Pancreas (tissue), 10 donors: ENCODE measurements around the gene DNAL4. TPM values are rescaled to one million over a fixed set of nuclear protein-coding genes. Genes with fewer than 3 reads are reported as not detected.

Experiments
- ATAC-seq, 4 donors: fragments of 200-7000 bp; cut with Tn5 transposase; one replicate each; pipeline versions ENCODE4 v1.8.0 to v1.9.1; 2020; ENCODE audit warnings: mild to moderate bottlenecking in 4 of 4, moderate library complexity in 4 of 4
- DNase-seq, 6 donors: peaks; one replicate each; pipeline ENCODE4 v3.0.0-alpha.2; 2020
- FAIRE-seq: peaks from 2 replicates; lab custom pipeline; 2012; peaks lifted over from hg19 to GRCh38; lab: Jason Lieb, UNC
- H3K27ac ChIP-seq, 4 donors: fragments of 200-600 bp; sonication (generic); 1 replicate in 3 of 4; 2 replicates in 1 of 4; pipeline versions ENCODE4 v1.5.0 to v1.8.0; 2020
- H3K27me3 ChIP-seq, 4 donors: fragments of 200-600 bp; one replicate each; pipeline ENCODE4 v1.8.0; 2021
- H3K36me3 ChIP-seq, 3 donors: fragments of 200-600 bp; sonication (generic) in 1 of 3; one replicate each; pipeline versions ENCODE4 v1.5.0 to v1.8.0; 2020 to 2021
- H3K4me1 ChIP-seq, 3 donors: fragments of 200-600 bp; one replicate each; pipeline ENCODE4 v1.8.0; 2021
- H3K4me3 ChIP-seq, 4 donors: fragments of 200-600 bp; sonication (generic) in 2 of 4; one replicate each; pipeline versions ENCODE4 v1.5.0 to v1.8.0; 2020 to 2021
- H3K9me3 ChIP-seq, 4 donors: fragments of 200-600 bp; one replicate each; pipeline ENCODE4 v1.8.0; 2021
- CTCF ChIP-seq, 4 donors: fragments of 200-600 bp; sonication (generic) in 3 of 4; IDR thresholded peaks; one replicate each; pipeline versions ENCODE4 v1.5.0 to v1.8.0; 2021; ENCODE audit warnings: antibody characterized with exemption in 4 of 4
- WGBS, 2 donors: extraction: QIAGEN DNeasy Blood & Tissue Kit; methylation state at CpG; one replicate each; pipeline ENCODE4 v1.1.7; 2013; 5-methylcytosine and 5-hydroxymethylcytosine counted together
- intact Hi-C, 3 donors: fragments of 100-400 bp; cut with DNase I; formaldehyde crosslinking; loops; one replicate each; pipeline versions ENCODE4 v1.11.1 to v1.14.2; 2022
- polyA plus RNA-seq, 2 donors: library from polyadenylated mRNA; stranded (reverse); fragments of 200-250 nt; gene quantifications; one replicate each; pipeline ENCODE4 v1.2.3, GENCODE V29; 2013
- total RNA-seq, 6 donors: library from RNA; stranded (reverse); fragmentation: NEBNext Ultra II Directional in 4 of 6; extraction: Animal tissue kit (Norgen Biotek cat#: 25700) in 4 of 6; gene quantifications; one replicate each; pipeline versions ENCODE4 v1.2.1 to v1.2.4, GENCODE V29; 2021 to 2023
- donor health status: healthy with polysubstance abuse.
- donor health status: DM: no; HTN: no; CAD: no; lungs with moderate emphysema.
- donor health status: DM: no; HTN: no; CAD: no.
- donor health status: control.
- donor health status: control.
- donor health status: Bipolar disorder and iron deficiency.
- donor health status: DM: yes; HTN: yes; CAD: no.
- donor health status: DM: no; HTN: no; CAD: no.
- donor health status: DM: no; HTN: no; CAD: no.
- donor health status: DM: yes; HTN: yes; CAD: no.

Gene DNAL4
- total and polyA plus RNA-seq, 8 donors = 7.7 to 16.2 (median 11.1) TPM

- no peaks in the 10 kb centered on the region for H3K36me3 ChIP-seq
- no peak for FAIRE-seq
- no peak for TF ChIP-seq CTCF (IDR thresholded peaks at IDR 0.05)
- no peak for DNase-seq
- WGBS, 2 donors = 53 to 54% methylated on average over 4 of the region's 4 CpGs
- ATAC-seq = no peak
- H3K4me1 ChIP-seq = peaks cover 15 to 21% (median 17%) of the 10 kb centered on the region in 3 donors
- no peaks in the 10 kb centered on the region for H3K27me3 ChIP-seq
- H3K9me3 ChIP-seq = no peaks in the 10 kb centered on the region
- no peak overlapping the region for H3K27ac ChIP-seq
- H3K4me3 ChIP-seq = peak overlapping the region in 2 of 4 donors; percentile 80 to 91
- intact Hi-C loops = no loop called here
Measured at GRCh38 chr22:38792833-38793232, 1.1 kb downstream of the DNAL4 start.

- H3K4me1 ChIP-seq = peaks cover 19 to 23% (median 22%) of the 10 kb centered on the region in 3 donors
- WGBS, 2 donors = 86 to 92% methylated on average over 4 of the region's 4 CpGs
- H3K9me3 ChIP-seq = no peaks in the 10 kb centered on the region
- DNase-seq = no peak
- FAIRE-seq = no peak
- no peaks in the 10 kb centered on the region for H3K27me3 ChIP-seq
- ATAC-seq = no peak
- H3K27ac ChIP-seq = peak overlapping the region in 2 of 4 donors; percentile 80 to 83
- no peak overlapping the region for H3K4me3 ChIP-seq
- no peaks in the 10 kb centered on the region for H3K36me3 ChIP-seq
- intact Hi-C loops = no loop called here
- TF ChIP-seq CTCF (IDR thresholded peaks at IDR 0.05) = no peak
Measured at GRCh38 chr22:38789606-38790005, 4.3 kb downstream of the DNAL4 start.

- intact Hi-C loops = no loop called here
- no peak for FAIRE-seq
- Histone ChIP-seq H3K27me3 (no peaks in the 10 kb centered on the region), H3K36me3 (no peaks in the 10 kb centered on the region), H3K27ac (peak overlapping the region; percentile 8 to 83 (median 48)), H3K4me3 (no peak overlapping the region), H3K9me3 (no peaks in the 10 kb centered on the region), H3K4me1 (peaks cover 18 to 22% (median 19%) of the 10 kb centered on the region in 3 donors)
- TF ChIP-seq CTCF (IDR thresholded peaks at IDR 0.05) = no peak
- 20% methylated on average over 6 of the region's 6 CpGs for WGBS, 2 donors
- ATAC-seq = peak; percentile 18 to 37 (median 26)
- DNase-seq = no peak
Measured at GRCh38 chr22:38788846-38789245, 5.1 kb downstream of the DNAL4 start.

GRCh38 chr22:38788021-38788816, 5.7 kb downstream of the DNAL4 start:
- WGBS, 2 donors = 43% methylated on average over 16 of the region's 16 CpGs
- Histone ChIP-seq H3K9me3 (no peaks in the 10 kb centered on the region), H3K27me3 (no peaks in the 10 kb centered on the region), H3K4me1 (peaks cover 18 to 22% (median 19%) of the 10 kb centered on the region in 3 donors), H3K36me3 (no peaks in the 10 kb centered on the region), H3K27ac (peak overlapping the region; percentile 8 to 83 (median 48)), H3K4me3 (no peak overlapping the region)
- DNase-seq (peak in 3 of 6 donors; percentile 65 to 72 (median 70)), ATAC-seq (peak; percentile 85 to 92 (median 92)), FAIRE-seq (no peak)
- intact Hi-C loops = no loop called here
- no peak for TF ChIP-seq CTCF (IDR thresholded peaks at IDR 0.05)

DNA sequence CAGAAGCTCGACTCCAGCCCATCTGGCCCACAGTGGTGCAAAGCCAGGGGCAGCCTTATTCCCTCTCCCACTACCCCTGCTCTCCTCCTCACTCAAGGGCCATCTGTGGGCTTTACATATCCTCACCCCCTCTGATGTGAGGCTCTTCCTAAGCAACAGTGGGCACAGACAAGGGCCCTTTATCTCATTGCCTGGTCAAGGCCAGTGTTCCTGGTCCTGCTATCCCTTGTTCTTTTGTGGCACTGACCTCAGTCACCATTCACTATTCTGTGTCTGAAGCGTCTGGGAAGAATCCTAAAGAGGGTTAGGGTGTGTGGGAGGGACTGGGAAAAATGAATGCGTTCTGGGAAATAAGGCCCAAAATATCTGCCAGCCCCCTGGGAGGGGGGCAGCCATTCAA, 7.3 kb downstream of the DNAL4 start:
- no peaks in the 10 kb centered on the region for H3K9me3 ChIP-seq
- TF ChIP-seq CTCF (IDR thresholded peaks at IDR 0.05) = no peak
- ATAC-seq (no peak), FAIRE-seq (no peak), DNase-seq (no peak)
- H3K4me3 ChIP-seq = no peak overlapping the region
- no peak overlapping the region for H3K27ac ChIP-seq
- intact Hi-C loops = no loop called here
- H3K27me3 ChIP-seq = no peaks in the 10 kb centered on the region
- 89 to 98% methylated on average over 3 of the region's 3 CpGs for WGBS, 2 donors
- no peaks in the 10 kb centered on the region for H3K36me3 ChIP-seq
- H3K4me1 ChIP-seq = peaks cover 15 to 22% (median 19%) of the 10 kb centered on the region in 3 donors
